HG03575 (cell line): ENCODE measurements around the gene UBXN10.

Source experiments
- ATAC-seq: cut with Tn5 transposase; IDR thresholded peaks from one replicate; pipeline ENCODE4 v1.9.1; 2021; ENCODE audit not compliant: unreplicated experiment, insufficient number of reproducible peaks, low FRiP score; ENCODE audit errors: extremely low read depth

UBXN10 gene

GRCh38 chr1:20150969-20151368 is 34.9 kb upstream of the UBXN10 start:
- ATAC-seq, result no peak

- no peak for ATAC-seq
Measured at GRCh38 chr1:20151906-20152598, 33.8 kb upstream of the UBXN10 start.

- ATAC-seq, result no peak
Measured at GRCh38 chr1:20152599-20152930, 33.3 kb upstream of the UBXN10 start.

- no peak for ATAC-seq
Measured at GRCh38 chr1:20153000-20153418, 32.9 kb upstream of the UBXN10 start.

GRCh38 chr1:20154301-20154831 is 31.5 kb upstream of the UBXN10 start:
- ATAC-seq, result no peak

- no peak for ATAC-seq
Measured at GRCh38 chr1:20158358-20159070, 27.4 kb upstream of the UBXN10 start.

- no peak for ATAC-seq
Measured at GRCh38 chr1:20160034-20160433, 25.9 kb upstream of the UBXN10 start.

- ATAC-seq, result no peak
Measured at GRCh38 chr1:20164694-20165202, 21.1 kb upstream of the UBXN10 start.

GRCh38 chr1:20165522-20165951 is 20.4 kb upstream of the UBXN10 start:
- no peak for ATAC-seq

- no peak for ATAC-seq
Measured at GRCh38 chr1:20166051-20166450, 19.8 kb upstream of the UBXN10 start.

GRCh38 chr1:20167126-20167525 is 18.8 kb upstream of the UBXN10 start:
- ATAC-seq, result no peak

- ATAC-seq, result no peak
Measured at GRCh38 chr1:20168564-20169491, 17.1 kb upstream of the UBXN10 start.

GRCh38 chr1:20169932-20170331 is 16.0 kb upstream of the UBXN10 start:
- ATAC-seq, result no peak

GRCh38 chr1:20172033-20172590 is 13.8 kb upstream of the UBXN10 start:
- no peak for ATAC-seq

- ATAC-seq, result no peak
Measured at GRCh38 chr1:20174937-20175666, 10.8 kb upstream of the UBXN10 start.

GRCh38 chr1:20178634-20179370 is 7.1 kb upstream of the UBXN10 start:
- no peak for ATAC-seq

- no peak for ATAC-seq
Measured at GRCh38 chr1:20179371-20180128, 6.3 kb upstream of the UBXN10 start.
